GM21360 (cell line): ENCODE measurements around the gene ANOS1.
"Not testable (repeated sequence)": the region's sequence is repeated elsewhere in the genome, so short reads cannot be mapped to it uniquely, and the experiment has no call there.

Experiments
- ATAC-seq: cut with Tn5 transposase; IDR thresholded peaks from one replicate; pipeline ENCODE4 v1.9.1; 2021; ENCODE audit warnings: mild to moderate bottlenecking, moderate library complexity; ENCODE audit not compliant: unreplicated experiment

ANOS1 gene

GRCh38 chrX:8635812-8636211 is 96.1 kb downstream of the ANOS1 start:
- no peak for ATAC-seq

- no peak for ATAC-seq
These were observed 99.0 kb downstream of the ANOS1 start for GRCh38 chrX:8632924-8633323.

- no peak for ATAC-seq
These were observed 102.1 kb downstream of the ANOS1 start for GRCh38 chrX:8629871-8630270.

- ATAC-seq = no peak
These were observed 104.1 kb downstream of the ANOS1 start for GRCh38 chrX:8627796-8628195.

- ATAC-seq = no peak
These were observed 124.6 kb downstream of the ANOS1 start for GRCh38 chrX:8607326-8607725.

GRCh38 chrX:8604131-8604530 is 127.8 kb downstream of the ANOS1 start:
- ATAC-seq = no peak

GRCh38 chrX:8591501-8591900 is 140.4 kb downstream of the ANOS1 start:
- no peak for ATAC-seq

GRCh38 chrX:8586953-8587352 is 145.0 kb downstream of the ANOS1 start:
- ATAC-seq = no peak

GRCh38 chrX:8579602-8580001 is 152.3 kb downstream of the ANOS1 start:
- no peak for ATAC-seq

GRCh38 chrX:8576821-8577220 is 155.1 kb downstream of the ANOS1 start:
- no peak for ATAC-seq

- ATAC-seq = no peak
These were observed 166.2 kb downstream of the ANOS1 start for GRCh38 chrX:8565729-8566128.

- no peak for ATAC-seq
These were observed 183.5 kb downstream of the ANOS1 start for GRCh38 chrX:8548446-8548845.

GRCh38 chrX:8546715-8547114 is 185.2 kb downstream of the ANOS1 start:
- no peak for ATAC-seq

- ATAC-seq = no peak
These were observed 211.1 kb downstream of the ANOS1 start for GRCh38 chrX:8520791-8521190.

GRCh38 chrX:8520178-8520577 is 211.8 kb downstream of the ANOS1 start:
- no peak for ATAC-seq

GRCh38 chrX:8504451-8504850 is 227.5 kb downstream of the ANOS1 start:
- ATAC-seq = no peak

GRCh38 chrX:8502101-8502500 is 229.8 kb downstream of the ANOS1 start:
- not testable (repeated sequence) for ATAC-seq

- ATAC-seq = no peak
These were observed 231.7 kb downstream of the ANOS1 start for GRCh38 chrX:8500203-8500602.

GRCh38 chrX:8495036-8495435 is 236.9 kb downstream of the ANOS1 start:
- ATAC-seq = not testable (repeated sequence)

- no peak for ATAC-seq
These were observed 247.5 kb downstream of the ANOS1 start for GRCh38 chrX:8484360-8484949.
